Measurements from ENCODE around the gene COPB2. TPM values are rescaled to one million over a fixed set of nuclear protein-coding genes. Genes with fewer than 3 reads are reported as not detected.

Gene COPB2
- polyA plus RNA-seq, 1 donor: 132 TPM

GRCh38 chr3:139309880-139310279, 79.6 kb downstream of the COPB2 start:
- no peak for DNase-seq
- Histone ChIP-seq H3K27ac (ENCODE audit: low read length) (no peak overlapping the region), H3K4me3 (ENCODE audit: low read length) (no peak overlapping the region), H3K4me1 (ENCODE audit: control insufficient read depth, insufficient read depth, low read length) (no peaks in the 10 kb centered on the region), H3K27me3 (ENCODE audit: control insufficient read depth, insufficient read depth, low read length) (no peaks in the 10 kb centered on the region), H3K9me3 (ENCODE audit: control insufficient read depth, low read depth, low read length) (no peaks in the 10 kb centered on the region), H3K36me3 (ENCODE audit: control insufficient read depth, insufficient read depth, low read length) (no peaks in the 10 kb centered on the region)
- 100% methylated on average over 1 of the region's 4 CpGs for WGBS (ENCODE audit: insufficient coverage, low lambda C conversion rate)

- WGBS (ENCODE audit: insufficient coverage, low lambda C conversion rate): no CpG with 5 or more reads among the region's 2 CpGs
- Histone ChIP-seq H3K4me1 (ENCODE audit: control insufficient read depth, insufficient read depth, low read length) (no peaks in the 10 kb centered on the region), H3K9me3 (ENCODE audit: control insufficient read depth, low read depth, low read length) (no peaks in the 10 kb centered on the region), H3K27ac (ENCODE audit: low read length) (no peak overlapping the region), H3K36me3 (ENCODE audit: control insufficient read depth, insufficient read depth, low read length) (no peaks in the 10 kb centered on the region), H3K27me3 (ENCODE audit: control insufficient read depth, insufficient read depth, low read length) (no peaks in the 10 kb centered on the region), H3K4me3 (ENCODE audit: low read length) (no peak overlapping the region)
- DNase-seq: no peak
These were observed 80.3 kb downstream of the COPB2 start for GRCh38 chr3:139309061-139309591.

GRCh38 chr3:139308560-139308959, 80.9 kb downstream of the COPB2 start:
- Histone ChIP-seq H3K4me1 (ENCODE audit: control insufficient read depth, insufficient read depth, low read length) (no peaks in the 10 kb centered on the region), H3K27ac (ENCODE audit: low read length) (no peak overlapping the region), H3K9me3 (ENCODE audit: control insufficient read depth, low read depth, low read length) (no peaks in the 10 kb centered on the region), H3K36me3 (ENCODE audit: control insufficient read depth, insufficient read depth, low read length) (no peaks in the 10 kb centered on the region), H3K4me3 (ENCODE audit: low read length) (no peak overlapping the region), H3K27me3 (ENCODE audit: control insufficient read depth, insufficient read depth, low read length) (no peaks in the 10 kb centered on the region)
- no CpG with 5 or more reads among the region's 4 CpGs for WGBS (ENCODE audit: insufficient coverage, low lambda C conversion rate)
- DNase-seq: no peak

- no peaks in the 10 kb centered on the region for H3K9me3 ChIP-seq (ENCODE audit: control insufficient read depth, low read depth, low read length)
- H3K4me3 ChIP-seq (ENCODE audit: low read length): no peak overlapping the region
- no peaks in the 10 kb centered on the region for H3K27me3 ChIP-seq (ENCODE audit: control insufficient read depth, insufficient read depth, low read length)
- H3K4me1 ChIP-seq (ENCODE audit: control insufficient read depth, insufficient read depth, low read length): no peaks in the 10 kb centered on the region
- WGBS (ENCODE audit: insufficient coverage, low lambda C conversion rate): 79% methylated on average over 2 of the region's 6 CpGs
- no peak overlapping the region for H3K27ac ChIP-seq (ENCODE audit: low read length)
- DNase-seq: no peak
- no peaks in the 10 kb centered on the region for H3K36me3 ChIP-seq (ENCODE audit: control insufficient read depth, insufficient read depth, low read length)
These were observed 81.6 kb downstream of the COPB2 start for GRCh38 chr3:139307601-139308555.

Other genes with a start within 250 kb of the COPB2 start
- 61.8 TPM for gene MRPS22, start 45.6 kb downstream of the COPB2 start, polyA plus RNA-seq
- 2,966 TPM for gene RBP2, start 86.9 kb upstream of the COPB2 start, polyA plus RNA-seq
- gene RBP1, start 150.1 kb upstream of the COPB2 start, polyA plus RNA-seq: 216 TPM